ENCODE data around the gene SPATA17.

GRCh38 chr1:217876401-217876800 lies 245.3 kb downstream of the SPATA17 start:
- TF ChIP-seq CTCF (IDR thresholded peaks at IDR 0.05) (no peak), POLR2A (IDR thresholded peaks at IDR 0.05) (no peak)
